ENCODE results near the gene TTC27.

GRCh38 chr2:32838418-32838817, 210.6 kb downstream of the TTC27 start:
- TF ChIP-seq EZH2 (IDR thresholded peaks at IDR 0.05) (no peak), POLR2AphosphoS5 (IDR thresholded peaks at IDR 0.05; ENCODE audit: borderline replicate concordance, low read depth, low read length) (no peak)
